HG03432 (cell line): Measurements from ENCODE around the gene OR51E2.

ENCODE experiments used
- ATAC-seq: cut with Tn5 transposase; IDR thresholded peaks from one replicate; pipeline ENCODE4 v1.9.1; 2021; ENCODE audit warnings: mild to moderate bottlenecking, moderate library complexity; ENCODE audit not compliant: unreplicated experiment

Gene OR51E2

GRCh38 chr11:4664786-4665185, 32.9 kb downstream of the OR51E2 start:
- no peak for ATAC-seq

- ATAC-seq = no peak
Measured at GRCh38 chr11:4664183-4664582, 33.5 kb downstream of the OR51E2 start.

DNA sequence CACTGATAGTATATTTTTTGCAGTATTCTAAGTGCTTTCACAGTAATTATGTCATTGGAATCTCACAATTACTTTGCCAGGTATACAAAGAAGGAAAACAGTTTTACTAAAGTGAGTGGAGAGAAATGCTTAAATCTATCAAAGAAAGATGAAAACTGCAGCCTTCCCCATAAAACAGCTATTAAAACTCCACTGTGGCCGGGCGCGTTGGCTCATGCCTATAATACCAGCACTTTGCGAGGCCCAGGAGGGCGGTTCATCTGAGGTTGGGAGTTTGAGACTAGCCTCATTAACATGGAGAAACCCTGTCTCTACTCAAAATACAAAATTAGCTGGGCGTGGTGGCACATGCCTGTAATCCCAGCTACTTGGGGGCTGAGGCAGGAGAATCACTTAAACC, 34.8 kb downstream of the OR51E2 start:
- no peak for ATAC-seq

DNA sequence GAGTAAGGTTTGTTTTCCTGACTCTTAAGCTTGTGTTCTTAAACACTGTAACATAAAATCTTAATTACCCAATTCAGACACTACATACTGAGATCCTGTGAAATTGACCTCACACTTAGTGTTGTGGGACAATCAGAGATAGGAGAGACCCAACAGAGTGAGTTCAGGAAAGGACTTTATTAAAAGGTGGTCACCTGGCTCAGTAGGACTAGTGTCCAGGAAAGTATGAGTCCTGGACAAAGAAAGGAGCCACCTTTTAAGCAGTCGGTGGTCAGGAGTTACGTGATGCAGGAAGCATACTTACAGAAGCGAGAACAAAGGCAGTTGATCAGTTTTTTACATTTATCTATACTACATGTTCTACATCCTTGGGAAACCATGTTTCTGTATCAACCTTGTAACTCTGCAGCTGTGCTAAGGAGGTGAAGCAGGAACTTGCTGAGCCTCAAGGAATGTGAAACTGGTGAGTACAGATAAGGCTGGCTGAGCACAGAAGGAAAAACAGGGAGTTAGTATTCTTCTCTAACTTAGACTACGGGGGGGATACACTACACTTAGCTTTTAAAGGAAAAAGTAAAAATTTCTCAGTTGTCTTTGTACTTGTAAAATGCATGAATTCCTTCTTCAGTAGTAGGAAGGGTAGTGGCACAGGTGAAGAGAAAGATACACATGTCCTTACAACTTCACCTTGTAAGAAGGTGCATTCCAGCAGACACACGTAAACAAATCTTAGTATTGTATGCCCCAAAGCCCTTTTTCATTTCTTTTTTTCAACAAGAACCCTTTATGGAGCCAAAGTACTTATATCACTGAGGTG, 38.8 kb downstream of the OR51E2 start:
- no peak for ATAC-seq

- ATAC-seq = no peak
Measured at GRCh38 chr11:4654635-4655369, 42.9 kb downstream of the OR51E2 start.

- no peak for ATAC-seq
Measured at GRCh38 chr11:4647766-4648165, 49.9 kb downstream of the OR51E2 start.

DNA sequence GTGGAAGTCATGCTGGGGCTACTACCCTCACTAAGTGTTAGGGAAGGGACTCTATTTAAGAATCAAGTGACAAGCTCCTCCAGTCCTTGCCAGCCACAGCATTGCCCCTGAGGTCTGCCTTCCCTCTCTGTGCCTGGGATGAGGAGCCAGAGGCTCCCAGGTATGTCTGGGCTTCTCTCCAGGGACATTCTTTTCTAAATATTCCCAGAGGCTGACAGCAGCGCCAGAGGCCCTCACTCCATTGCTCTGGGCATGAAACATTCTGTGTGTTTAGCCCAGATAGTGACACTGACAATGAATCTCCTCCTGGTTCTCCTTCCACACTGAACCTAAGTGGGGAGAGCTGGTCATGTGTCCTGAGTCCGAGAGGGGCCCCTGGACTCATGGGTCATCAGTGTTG, 51.7 kb downstream of the OR51E2 start:
- no peak for ATAC-seq

DNA sequence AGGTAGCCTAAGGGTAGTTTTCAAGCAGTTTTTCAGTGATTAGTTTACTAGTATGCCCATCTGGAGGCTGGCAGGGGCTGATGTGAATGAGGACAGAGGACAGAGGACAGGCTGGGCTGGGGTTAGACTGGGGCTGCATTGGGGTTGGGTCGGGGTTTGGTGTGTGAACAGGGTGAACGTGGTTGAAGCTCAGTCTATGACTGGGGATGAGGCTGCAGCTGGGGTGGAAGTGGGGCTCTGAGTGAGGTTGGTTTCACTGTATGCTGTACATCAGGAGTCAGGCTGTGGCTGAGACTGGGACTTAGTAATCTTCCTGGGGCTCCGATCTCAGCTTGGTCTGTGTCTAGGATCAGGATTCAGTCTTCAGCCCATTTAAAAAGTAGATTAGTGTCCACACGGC, 53.4 kb downstream of the OR51E2 start:
- ATAC-seq = no peak

GRCh38 chr11:4643682-4644081, 54.0 kb downstream of the OR51E2 start, which contains the start of gene OR51E1:
OR51E1 (plus strand) TSS chr11:4643982; CDS start chr11:4652527, 8,545 bp downstream.
- no peak for ATAC-seq

- ATAC-seq = no peak
Measured at GRCh38 chr11:4643076-4643475, 54.6 kb downstream of the OR51E2 start.

DNA sequence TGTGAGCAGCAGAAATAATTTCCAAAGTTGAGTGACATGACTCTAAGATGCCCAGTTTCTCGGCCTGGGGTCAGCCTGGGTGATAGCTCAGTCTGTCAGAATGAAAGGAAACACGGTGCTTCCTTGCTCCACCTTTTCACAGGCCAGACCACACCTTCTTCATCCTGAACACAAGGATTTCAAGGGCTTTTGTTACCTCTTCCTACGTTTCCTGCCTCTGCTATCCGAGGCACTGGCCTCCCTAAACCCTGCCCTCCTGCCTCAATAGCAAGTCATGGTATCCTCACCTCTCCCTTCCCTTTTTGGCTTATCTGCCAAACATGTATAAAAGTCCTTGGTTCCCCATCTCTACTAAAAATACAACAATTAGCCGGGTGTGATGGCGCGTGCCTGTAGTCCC, 55.6 kb downstream of the OR51E2 start:
- no peak for ATAC-seq

DNA sequence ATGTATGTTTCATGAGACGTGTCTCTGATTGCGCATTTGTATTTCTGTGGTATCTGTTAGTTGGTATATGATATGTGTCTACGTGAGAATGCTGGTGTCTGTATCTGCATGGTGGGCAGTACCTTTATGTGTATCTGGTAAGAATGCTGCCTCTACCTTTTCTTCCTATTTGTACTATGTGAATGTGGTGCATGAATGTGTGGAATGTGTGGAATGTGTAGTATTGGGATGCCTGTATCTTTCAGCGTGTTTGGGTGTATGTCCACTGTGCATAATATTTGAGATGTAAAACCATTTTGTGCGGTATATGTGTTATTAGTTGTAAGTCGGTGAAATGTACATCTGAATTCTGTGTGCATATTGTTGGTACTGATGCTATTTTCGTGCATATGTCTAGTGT, 56.2 kb downstream of the OR51E2 start:
- no peak for ATAC-seq

- ATAC-seq = no peak
Measured at GRCh38 chr11:4639931-4640330, 57.7 kb downstream of the OR51E2 start.

DNA sequence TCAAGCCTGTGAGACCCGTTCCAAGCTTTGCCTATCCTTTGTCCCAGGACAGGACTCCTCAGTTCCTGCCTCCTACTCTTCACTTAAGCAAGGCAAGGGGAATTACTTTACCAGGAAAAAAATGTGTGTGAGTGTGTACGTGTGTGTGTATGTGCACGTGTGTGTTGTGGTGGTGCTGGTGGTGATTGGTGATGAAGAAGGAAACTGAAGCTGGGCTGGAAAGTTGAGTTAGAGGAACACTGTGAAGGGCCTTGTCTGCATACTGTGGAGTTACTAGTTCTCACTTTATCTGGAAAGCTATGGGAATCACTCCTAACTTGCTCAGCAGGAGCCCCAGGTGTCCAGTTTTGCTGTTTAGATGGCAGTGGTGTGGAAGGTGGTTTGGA, 60.0 kb downstream of the OR51E2 start:
- ATAC-seq = no peak

- peak; percentile 96 for ATAC-seq
Measured at GRCh38 chr11:4636962-4637661, 60.5 kb downstream of the OR51E2 start, which contains the start of gene OR51D1. OR51D1 (plus strand) TSS chr11:4637477; CDS start chr11:4639791, 2,314 bp downstream.

DNA sequence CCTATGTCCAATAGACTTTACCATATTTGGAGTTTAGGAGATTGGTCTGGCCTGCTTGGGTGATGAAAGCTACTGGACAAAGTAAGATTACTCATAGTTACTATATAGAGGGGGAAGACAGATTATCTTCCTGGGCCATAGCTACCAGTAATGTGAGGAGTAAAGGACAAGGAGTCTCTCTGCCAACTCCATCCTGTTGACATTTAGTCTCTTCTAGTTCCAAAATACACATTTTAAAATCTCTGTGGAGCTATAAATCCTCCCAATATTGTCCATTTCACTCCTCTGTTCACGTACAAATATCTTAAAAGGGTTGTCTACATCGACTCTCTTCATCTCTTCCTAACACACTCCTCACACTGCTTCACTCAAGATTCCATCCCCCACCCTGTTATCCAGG, 61.5 kb downstream of the OR51E2 start:
- no peak for ATAC-seq
